GM18499 (cell line): Measurements from ENCODE around the gene SLC12A7.
"Not testable (repeated sequence)": the region's sequence is repeated elsewhere in the genome, so short reads cannot be mapped to it uniquely, and the experiment has no call there.

ENCODE experiments used
- ATAC-seq: cut with Tn5 transposase; IDR thresholded peaks from one replicate; pipeline ENCODE4 v1.9.1; 2021; ENCODE audit warnings: moderate number of reproducible peaks; ENCODE audit not compliant: insufficient read depth, unreplicated experiment

Gene SLC12A7

DNA sequence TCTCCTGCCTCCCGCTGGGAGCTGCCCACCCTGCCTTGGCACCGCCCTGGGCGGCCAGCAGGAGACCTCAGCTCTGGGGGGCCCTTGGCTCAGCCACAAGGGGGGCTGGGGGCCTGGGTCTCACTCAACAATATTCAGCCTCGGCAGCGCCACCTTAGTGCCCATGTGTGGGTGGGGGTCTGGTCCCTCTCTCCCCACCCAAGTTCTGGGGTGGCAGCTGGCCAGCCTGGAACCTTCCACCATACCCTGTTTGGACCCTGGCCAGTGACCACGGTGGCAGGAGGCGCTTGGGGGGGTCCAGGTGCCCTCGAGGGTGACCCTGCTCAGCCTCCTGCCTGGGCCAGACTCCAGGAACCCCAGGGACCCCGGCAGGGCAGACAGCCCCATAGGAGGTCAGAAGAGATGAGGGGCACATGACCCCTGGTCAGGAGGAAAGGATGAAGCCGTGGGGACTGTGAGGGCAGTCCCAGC lies 81.0 kb downstream of the SLC12A7 start:
- ATAC-seq: no peak

DNA sequence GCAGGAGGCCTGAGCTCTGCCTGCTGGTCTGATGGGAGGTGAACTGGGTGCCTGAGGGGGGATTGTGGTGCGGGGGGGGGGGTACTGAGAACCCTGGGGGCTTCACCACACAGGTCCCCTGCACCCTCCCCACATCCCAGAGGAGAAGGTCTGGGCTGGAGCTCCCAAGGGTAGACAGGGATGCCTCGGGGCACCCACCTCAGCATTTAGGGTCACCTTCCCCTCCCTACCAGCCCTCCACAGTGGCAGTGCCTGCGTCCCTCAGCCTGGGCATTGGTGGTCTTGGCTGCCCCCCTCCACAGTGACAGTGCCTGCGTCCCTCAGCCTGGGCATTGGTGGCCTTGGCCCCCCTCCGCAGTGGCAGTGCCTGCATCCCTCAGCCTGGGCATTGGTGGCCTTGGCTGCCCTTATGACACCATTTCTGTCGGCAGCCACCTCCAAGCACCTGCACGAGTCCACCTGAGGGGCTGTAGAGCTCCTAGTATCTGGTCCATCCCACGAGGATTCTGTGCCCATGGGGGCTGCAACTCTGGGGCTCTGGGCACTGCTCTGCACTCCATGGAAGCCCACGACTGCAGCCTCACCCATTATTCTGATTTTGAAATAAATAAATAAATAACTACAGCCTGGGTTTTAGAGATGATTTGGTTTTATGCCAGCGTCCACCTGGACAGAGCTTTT lies 81.8 kb downstream of the SLC12A7 start:
- ATAC-seq: no peak

- no peak for ATAC-seq
Observed at GRCh38 chr5:1029282-1029944, 82.5 kb downstream of the SLC12A7 start.

DNA sequence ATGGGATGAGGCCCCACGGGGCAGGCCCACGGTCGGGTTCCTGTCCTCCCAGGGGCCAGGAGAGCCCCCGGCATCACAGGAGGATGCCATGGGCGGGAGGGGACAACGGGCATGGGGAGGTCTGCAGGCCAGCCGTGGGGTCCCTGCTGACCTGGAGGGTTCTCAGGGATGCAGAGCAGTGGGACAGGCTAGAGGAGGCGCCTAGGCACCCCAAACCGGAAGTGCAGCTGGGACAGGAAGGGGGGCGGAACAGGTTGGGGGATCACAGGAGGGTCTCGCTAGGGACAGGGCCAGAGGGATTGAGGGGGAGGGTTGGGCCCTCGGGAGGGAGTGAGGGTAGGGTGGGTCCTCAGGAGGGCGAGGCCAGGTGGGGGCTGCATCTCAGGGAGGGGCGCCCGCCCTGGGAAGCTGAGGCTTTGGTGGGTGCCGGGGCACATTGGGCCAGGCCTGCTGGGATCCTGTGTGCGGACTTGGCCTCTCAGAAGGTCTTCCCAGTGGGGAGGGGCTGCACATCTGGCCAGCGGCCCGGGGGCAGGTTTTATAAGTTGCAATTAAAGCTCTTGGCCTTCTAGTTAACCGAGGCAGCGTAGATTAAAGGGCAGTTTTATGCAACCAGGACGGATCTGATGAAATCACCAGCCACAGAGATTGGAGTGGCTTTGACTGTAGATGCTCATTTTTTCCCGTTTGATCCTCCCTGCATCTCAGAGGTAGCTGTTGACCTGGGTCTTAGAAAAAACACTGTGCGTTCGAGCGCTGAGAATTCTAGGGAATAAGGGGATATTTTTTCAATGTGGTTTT lies 83.2 kb downstream of the SLC12A7 start:
- no peak for ATAC-seq

- no peak for ATAC-seq
Observed at GRCh38 chr5:1027631-1028441, 84.0 kb downstream of the SLC12A7 start.

GRCh38 chr5:1026700-1027621 lies 84.9 kb downstream of the SLC12A7 start:
- no peak for ATAC-seq

DNA sequence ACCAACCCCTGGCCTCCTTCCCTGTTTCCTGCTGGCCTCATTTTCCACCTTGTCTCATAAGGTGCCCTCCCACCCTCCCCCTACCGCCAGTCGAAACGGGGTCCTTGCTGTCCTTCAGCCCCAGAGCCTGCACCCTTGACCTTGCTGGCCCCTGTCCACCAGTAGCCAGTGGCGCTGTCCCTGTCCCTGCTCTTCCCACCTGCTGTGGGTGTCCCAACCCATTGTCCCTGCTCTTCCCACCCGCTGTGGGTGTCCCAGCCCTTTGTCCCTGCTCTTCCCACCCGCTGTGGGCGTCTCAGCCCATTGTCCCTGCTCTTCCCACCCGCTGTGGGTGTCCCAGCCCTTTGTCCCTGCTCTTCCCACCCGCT lies 89.9 kb downstream of the SLC12A7 start:
- ATAC-seq: not testable (repeated sequence)

DNA sequence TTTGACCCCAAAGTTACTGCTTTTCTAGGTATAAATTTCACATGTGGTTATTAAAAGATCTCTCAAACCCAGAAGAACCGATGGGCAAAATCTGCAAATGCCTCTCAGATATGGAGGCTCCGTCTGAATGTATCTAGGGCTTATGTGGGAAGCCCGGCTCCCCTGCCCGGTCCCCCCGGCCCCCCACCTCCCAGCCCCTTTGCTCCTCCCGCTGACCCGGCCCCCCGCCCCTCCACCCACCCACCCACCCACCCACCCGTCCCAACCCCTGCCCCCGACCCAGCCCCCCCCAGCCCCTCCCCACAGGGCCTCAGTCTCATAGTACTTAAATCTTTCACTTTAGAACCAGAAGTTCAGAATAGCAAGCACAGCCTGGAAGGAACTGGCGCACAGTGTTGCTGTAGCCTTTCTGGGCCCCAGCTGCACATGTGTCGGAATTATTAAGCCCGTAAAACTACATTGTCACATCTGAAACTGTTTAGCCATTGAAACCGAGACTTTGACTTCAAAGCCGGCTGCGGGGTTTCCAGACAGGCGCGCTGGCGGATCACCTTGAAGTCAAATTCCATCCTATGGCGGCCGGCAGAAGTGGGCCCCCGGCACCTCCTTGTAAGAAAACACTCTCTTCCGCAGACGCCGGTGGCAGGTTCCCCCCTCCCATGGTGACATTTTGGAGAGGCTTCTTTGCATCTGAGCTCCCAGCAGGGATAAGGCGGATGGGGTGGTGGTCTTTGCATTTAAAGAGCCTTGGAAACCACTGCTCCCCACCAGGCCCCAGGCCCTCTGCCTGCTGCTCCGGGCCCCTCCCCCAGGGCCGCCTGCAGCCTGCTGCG lies 90.5 kb downstream of the SLC12A7 start:
- no peak for ATAC-seq

- no peak for ATAC-seq
Observed at GRCh38 chr5:1020452-1020961, 91.4 kb downstream of the SLC12A7 start.

DNA sequence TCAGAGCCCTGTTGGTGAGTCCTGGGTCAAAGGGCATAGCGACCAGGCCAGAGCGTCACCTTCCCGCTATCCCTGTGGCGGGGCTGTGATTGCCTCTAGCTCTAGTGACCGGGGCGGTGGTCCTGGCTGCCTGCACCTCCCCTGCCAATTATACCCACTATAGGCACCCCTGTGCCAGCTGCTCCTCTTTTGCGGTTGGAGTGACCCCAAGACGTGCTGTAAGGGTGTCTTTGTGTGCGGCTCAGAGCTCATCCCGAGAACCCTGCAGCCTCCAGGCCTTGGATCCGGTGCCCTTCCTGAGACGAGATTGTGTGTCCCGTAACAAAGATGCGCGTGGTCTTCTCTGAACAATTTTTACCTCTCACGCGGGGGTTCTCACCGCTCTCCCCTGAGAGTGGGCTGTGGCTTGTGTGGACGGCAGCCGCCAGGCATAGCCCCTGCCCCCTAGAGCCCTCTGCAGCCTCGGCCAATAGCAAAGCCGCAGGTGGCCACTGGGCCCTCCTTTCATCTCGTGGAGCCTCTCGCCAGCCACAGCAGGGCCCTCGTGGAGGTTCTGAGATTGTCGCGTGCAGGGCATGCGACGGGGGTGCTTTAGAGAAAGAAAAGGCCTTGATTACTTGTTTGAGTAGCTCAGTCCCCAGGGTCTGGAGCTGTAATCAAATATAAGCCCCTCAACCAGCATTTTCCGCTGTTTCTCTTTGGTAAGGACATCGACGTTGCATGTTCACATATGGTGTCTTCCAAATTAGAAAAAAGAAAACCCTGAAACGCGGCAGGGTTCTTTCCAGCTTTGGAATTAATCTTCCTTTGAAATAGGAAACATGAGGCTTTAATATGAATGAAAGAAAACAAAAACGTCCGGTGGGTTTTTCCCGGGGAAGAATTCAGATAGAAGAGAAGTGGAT lies 92.6 kb downstream of the SLC12A7 start:
- ATAC-seq: no peak

GRCh38 chr5:1018596-1018995 lies 93.3 kb downstream of the SLC12A7 start:
- ATAC-seq: no peak

- ATAC-seq: no peak
Observed at GRCh38 chr5:1017691-1018455, 94.0 kb downstream of the SLC12A7 start.

GRCh38 chr5:1017056-1017455 lies 94.8 kb downstream of the SLC12A7 start:
- no peak for ATAC-seq

GRCh38 chr5:1016476-1016875 lies 95.4 kb downstream of the SLC12A7 start:
- no peak for ATAC-seq

DNA sequence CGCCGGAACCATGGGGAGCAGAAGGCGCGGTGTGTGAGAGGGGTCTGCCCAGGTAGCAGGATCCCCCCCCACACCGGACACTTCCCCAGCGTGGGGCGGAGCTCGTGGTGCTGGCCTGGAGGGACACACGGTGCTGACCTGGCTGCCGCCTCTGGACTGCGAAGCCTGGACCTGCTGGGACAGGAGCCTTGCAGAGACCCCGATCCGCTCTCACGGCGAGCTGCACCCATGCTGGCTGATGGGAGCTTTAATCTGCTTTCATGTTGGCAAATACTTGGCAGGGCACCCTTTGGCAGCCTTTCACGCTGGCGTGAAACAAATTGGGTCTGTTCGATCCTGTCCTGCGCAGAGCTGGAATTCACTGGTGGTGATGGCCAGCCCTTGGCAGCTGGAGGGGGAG lies 95.8 kb downstream of the SLC12A7 start:
- ATAC-seq: no peak

DNA sequence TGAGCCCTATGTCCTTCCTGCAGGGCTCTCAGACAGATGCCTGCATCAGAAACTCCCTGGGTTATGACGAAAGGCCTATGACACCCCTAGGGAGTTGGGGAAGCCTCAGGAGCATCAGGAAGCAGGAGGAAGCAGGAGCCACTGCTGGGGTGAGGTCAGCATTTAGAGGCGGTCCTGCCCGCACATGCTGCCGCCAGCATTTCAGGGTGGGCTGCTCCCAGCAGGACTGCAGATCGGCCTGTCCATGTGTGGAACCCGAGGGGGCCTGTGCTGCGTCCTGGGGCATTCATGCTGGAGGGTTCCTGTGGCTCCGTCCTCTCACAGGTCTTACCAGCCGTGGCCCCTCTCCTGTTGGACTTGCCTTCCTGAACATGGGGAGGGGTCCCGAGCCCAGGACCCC lies 96.4 kb downstream of the SLC12A7 start:
- no peak for ATAC-seq

- ATAC-seq: no peak
Observed at GRCh38 chr5:1014781-1015221, 97.1 kb downstream of the SLC12A7 start.
